ENCODE results near the gene KCNH8.

DNA sequence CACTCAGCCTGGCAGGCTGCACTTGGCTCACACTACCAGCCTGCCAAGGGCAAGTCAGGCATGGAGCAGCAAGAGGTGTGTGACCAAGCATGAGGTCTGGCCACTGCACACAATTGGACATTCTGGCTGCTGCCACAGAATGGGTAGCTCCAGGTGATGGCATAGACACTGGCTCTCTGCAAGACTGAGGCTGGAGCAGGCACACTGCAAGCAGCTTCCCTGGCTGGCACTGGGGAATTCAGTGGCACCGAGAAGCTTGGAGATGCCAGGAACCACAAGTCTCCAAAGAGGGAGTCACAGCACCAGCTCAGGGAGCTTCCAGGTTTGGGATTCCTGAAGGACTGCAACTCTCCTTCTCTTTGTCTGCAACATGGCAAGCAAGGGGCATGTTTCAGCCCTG, 42.0 kb upstream of the KCNH8 start:
- TF ChIP-seq, protein P1, sequence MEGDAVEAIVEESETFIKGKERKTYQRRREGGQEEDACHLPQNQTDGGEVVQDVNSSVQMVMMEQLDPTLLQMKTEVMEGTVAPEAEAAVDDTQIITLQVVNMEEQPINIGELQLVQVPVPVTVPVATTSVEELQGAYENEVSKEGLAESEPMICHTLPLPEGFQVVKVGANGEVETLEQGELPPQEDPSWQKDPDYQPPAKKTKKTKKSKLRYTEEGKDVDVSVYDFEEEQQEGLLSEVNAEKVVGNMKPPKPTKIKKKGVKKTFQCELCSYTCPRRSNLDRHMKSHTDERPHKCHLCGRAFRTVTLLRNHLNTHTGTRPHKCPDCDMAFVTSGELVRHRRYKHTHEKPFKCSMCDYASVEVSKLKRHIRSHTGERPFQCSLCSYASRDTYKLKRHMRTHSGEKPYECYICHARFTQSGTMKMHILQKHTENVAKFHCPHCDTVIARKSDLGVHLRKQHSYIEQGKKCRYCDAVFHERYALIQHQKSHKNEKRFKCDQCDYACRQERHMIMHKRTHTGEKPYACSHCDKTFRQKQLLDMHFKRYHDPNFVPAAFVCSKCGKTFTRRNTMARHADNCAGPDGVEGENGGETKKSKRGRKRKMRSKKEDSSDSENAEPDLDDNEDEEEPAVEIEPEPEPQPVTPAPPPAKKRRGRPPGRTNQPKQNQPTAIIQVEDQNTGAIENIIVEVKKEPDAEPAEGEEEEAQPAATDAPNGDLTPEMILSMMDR (IDR thresholded peaks at IDR 0.05) = no peak
- TF ChIP-seq EP300 (IDR thresholded peaks at IDR 0.05) = no peak
